Psoas muscle (tissue), 8 donors: ENCODE measurements around the gene ERCC3. TPM values are rescaled to one million over a fixed set of nuclear protein-coding genes. Genes with fewer than 3 reads are reported as not detected.

Experiments
- ATAC-seq, 4 donors: fragments of 200-7000 bp; cut with Tn5 transposase; one replicate each; pipeline ENCODE4 v1.9.1; 2020; ENCODE audit warnings: moderate library complexity in 3 of 4, mild to moderate bottlenecking in 2 of 4
- DNase-seq, 2 donors: peaks; one replicate each; pipeline ENCODE4 v3.0.0-alpha.2; 2020
- H3K27ac ChIP-seq: fragments of 200-600 bp; one replicate; pipeline ENCODE4 v1.8.0; 2022
- H3K27me3 ChIP-seq, 3 donors: fragments of 200-600 bp in 1 of 3; one replicate each; pipeline versions ENCODE4 v1.6.1 to v1.8.0; 2013 to 2022; ENCODE audit warnings: low read length in 2 of 3, mild to moderate bottlenecking in 2 of 3, moderate library complexity in 1 of 3; ENCODE audit not compliant: insufficient read depth in 3 of 3
- H3K36me3 ChIP-seq, 2 donors: fragments of 200-600 bp in 1 of 2; one replicate each; pipeline versions ENCODE4 v1.6.1 to v1.8.0; 2013 to 2022; ENCODE audit warnings: low read depth in 1 of 2, mild to moderate bottlenecking in 1 of 2, moderate library complexity in 1 of 2; ENCODE audit not compliant: insufficient read depth in 1 of 2
- H3K4me1 ChIP-seq: fragments of 200-600 bp; one replicate; pipeline ENCODE4 v1.8.0; 2022
- H3K4me3 ChIP-seq: fragments of 200-600 bp; one replicate; pipeline ENCODE4 v1.8.0; 2022; ENCODE audit warnings: mild to moderate bottlenecking
- H3K9me3 ChIP-seq: fragments of 200-600 bp; one replicate; pipeline ENCODE4 v1.8.0; 2022
- WGBS, 3 donors: extraction: QIAGEN DNeasy Blood & Tissue Kit; methylation state at CpG; one replicate each; pipeline versions ENCODE4 v1.1.6 to v1.1.7; 2013; 5-methylcytosine and 5-hydroxymethylcytosine counted together
- intact Hi-C, 2 donors: fragments of 100-400 bp; cut with DNase I; formaldehyde crosslinking; loops; one replicate each; pipeline versions ENCODE4 v1.11.0 to v1.14.2; 2022
- polyA plus RNA-seq, 3 donors: library from polyadenylated mRNA; stranded (reverse); fragments of 200-250 nt; gene quantifications; one replicate each; pipeline ENCODE4 v1.2.3, GENCODE V29; 2013
- total RNA-seq, 4 donors: library from RNA; stranded (reverse); fragmentation: NEBNext Ultra II Directional in 2 of 4; extraction: Animal tissue kit (Norgen Biotek cat#: 25700) in 2 of 4; gene quantifications; one replicate each; pipeline versions ENCODE4 v1.2.1 to v1.2.4, GENCODE V29; 2021 to 2023
- TF ChIP-seq, protein P1 (sequence below): fragments of 200-600 bp; IDR thresholded peaks from one replicate; pipeline ENCODE4 v1.8.0; 2022; ENCODE audit warnings: antibody characterized with exemption
- donor health status: healthy with polysubstance abuse.
- donor health status: DM: no; HTN: no; CAD: no; lungs with moderate emphysema.
- donor health status: Bipolar disorder and iron deficiency.
- donor health status: healthy.
- donor health status: DM: yes; HTN: yes; CAD: no.
- donor health status: DM: no; HTN: no; CAD: no.
- donor health status: DM: no; HTN: no; CAD: no.
- donor health status: DM: yes; HTN: yes; CAD: no.

Gene ERCC3
- total and polyA plus RNA-seq, 7 donors = 22.2 to 54.9 (median 28.2) TPM

DNA sequence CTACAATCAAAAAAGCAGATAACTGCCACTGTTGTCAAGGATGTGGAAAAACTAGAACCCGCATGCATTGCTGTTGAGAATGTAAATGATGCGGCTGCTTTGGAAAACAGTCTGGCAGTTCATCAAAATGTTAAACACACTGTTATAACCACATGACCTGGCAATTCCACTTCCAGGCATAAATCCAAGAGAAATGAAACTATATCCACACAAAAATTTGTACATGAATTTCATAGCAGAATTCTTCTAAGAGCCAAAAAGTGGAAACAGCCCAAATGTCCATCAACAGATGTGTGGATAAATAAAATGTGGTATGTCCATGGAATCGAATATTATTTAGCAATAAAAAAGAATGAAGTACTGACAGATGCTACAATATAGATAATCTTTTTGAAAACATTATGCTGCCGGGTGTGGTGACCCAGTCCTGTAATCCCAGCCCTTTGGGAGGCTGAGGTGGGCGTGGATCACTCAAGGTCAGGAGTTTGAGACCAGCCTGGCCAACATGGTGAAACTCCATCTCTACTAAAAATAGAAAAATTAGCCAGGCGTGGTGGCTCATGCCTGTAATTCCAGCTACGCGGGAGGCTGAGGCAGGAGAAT is 32.0 kb downstream of the ERCC3 start:
- intact Hi-C loops = no loop called here
- ATAC-seq (no peak), DNase-seq (no peak)
- Histone ChIP-seq H3K4me3 (no peak overlapping the region), H3K36me3 (peaks cover 5 to 68% of the 10 kb centered on the region in 2 donors), H3K9me3 (no peaks in the 10 kb centered on the region), H3K4me1 (no peaks in the 10 kb centered on the region), H3K27ac (no peak overlapping the region), H3K27me3 (no peaks in the 10 kb centered on the region)
- 52 to 77% (median 60%) methylated on average over 8 of the region's 8 CpGs for WGBS, 3 donors
- TF ChIP-seq, protein P1, sequence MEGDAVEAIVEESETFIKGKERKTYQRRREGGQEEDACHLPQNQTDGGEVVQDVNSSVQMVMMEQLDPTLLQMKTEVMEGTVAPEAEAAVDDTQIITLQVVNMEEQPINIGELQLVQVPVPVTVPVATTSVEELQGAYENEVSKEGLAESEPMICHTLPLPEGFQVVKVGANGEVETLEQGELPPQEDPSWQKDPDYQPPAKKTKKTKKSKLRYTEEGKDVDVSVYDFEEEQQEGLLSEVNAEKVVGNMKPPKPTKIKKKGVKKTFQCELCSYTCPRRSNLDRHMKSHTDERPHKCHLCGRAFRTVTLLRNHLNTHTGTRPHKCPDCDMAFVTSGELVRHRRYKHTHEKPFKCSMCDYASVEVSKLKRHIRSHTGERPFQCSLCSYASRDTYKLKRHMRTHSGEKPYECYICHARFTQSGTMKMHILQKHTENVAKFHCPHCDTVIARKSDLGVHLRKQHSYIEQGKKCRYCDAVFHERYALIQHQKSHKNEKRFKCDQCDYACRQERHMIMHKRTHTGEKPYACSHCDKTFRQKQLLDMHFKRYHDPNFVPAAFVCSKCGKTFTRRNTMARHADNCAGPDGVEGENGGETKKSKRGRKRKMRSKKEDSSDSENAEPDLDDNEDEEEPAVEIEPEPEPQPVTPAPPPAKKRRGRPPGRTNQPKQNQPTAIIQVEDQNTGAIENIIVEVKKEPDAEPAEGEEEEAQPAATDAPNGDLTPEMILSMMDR = no peak

DNA sequence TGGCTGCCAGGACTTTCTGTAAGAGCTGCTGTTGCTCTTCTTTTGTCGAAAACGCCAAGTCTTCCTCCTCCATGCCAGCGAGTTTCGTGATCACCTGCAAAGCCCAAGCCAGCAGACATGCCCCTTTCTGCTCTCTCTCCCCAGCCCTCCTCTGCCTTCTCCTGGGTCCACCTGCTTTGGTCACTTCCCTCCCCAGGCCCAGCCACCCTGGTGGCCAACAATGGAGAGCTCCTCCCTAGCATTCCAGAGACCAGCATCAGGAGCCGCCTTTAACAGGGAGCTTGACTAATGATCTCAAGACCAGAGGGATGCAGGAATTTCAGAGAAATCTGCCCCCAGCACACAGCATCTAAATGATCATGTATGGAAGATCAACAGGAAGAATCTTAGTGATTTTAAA is 34.6 kb downstream of the ERCC3 start:
- WGBS, 3 donors = 89 to 98% (median 97%) methylated on average over 5 of the region's 5 CpGs
- H3K36me3 ChIP-seq = peaks cover 5 to 70% of the 10 kb centered on the region in 2 donors
- H3K27me3 ChIP-seq = no peaks in the 10 kb centered on the region
- DNase-seq (no peak), ATAC-seq (no peak)
- H3K4me1 ChIP-seq = no peaks in the 10 kb centered on the region
- no peak overlapping the region for H3K4me3 ChIP-seq
- TF ChIP-seq, protein P1 = no peak
- no peaks in the 10 kb centered on the region for H3K9me3 ChIP-seq
- intact Hi-C loops = no loop called here
- H3K27ac ChIP-seq = no peak overlapping the region

DNA sequence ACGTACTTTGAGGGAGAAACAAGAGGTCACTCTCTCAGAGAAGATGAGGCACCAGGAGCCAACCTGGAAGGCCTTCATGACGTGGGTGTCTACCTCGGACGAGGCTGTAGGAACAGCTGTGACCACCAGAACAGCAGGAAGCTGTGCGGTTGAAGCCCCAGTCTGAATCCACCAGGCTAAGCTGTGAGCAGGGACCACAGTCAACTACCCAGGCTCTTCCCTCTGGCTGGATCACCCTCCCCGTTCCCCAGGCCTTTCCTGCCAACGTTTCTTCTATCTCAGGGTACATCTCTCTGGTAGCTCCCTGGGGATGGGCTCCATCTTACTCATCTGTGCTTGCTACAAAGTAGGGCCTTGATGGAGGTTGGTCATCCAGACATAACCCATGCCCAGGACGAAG is 37.1 kb downstream of the ERCC3 start:
- ATAC-seq (no peak), DNase-seq (no peak)
- peaks cover 5 to 61% of the 10 kb centered on the region in 2 donors for H3K36me3 ChIP-seq
- H3K9me3 ChIP-seq = no peaks in the 10 kb centered on the region
- no peak overlapping the region for H3K27ac ChIP-seq
- 66 to 72% (median 66%) methylated on average over 8 of the region's 8 CpGs for WGBS, 3 donors
- intact Hi-C loops = no loop called here
- H3K4me3 ChIP-seq = no peak overlapping the region
- no peaks in the 10 kb centered on the region for H3K27me3 ChIP-seq
- TF ChIP-seq, protein P1 = no peak
- no peaks in the 10 kb centered on the region for H3K4me1 ChIP-seq

DNA sequence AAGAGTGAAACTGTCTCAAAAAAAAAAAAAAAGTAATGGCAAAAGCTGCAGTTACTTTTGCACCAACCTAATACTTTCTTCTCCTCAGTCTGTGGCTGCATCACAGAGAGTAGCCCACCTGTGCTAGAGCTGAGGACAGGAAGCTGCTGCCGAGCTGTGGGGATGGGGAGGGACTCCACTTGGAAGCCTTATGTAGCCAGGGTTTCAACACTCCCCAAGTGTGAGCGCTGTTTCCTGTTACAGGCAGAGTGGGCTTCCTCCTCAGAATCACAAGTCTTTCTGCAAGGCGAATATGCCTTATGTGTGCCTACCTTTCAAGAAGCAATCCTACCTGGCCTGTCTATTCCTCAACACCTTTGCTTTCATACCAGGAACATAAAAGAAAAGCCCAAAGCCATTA is 37.6 kb downstream of the ERCC3 start:
- no peaks in the 10 kb centered on the region for H3K4me1 ChIP-seq
- no peak overlapping the region for H3K27ac ChIP-seq
- H3K4me3 ChIP-seq = no peak overlapping the region
- no peaks in the 10 kb centered on the region for H3K9me3 ChIP-seq
- WGBS, 3 donors = 91 to 95% (median 94%) methylated on average over 3 of the region's 3 CpGs
- H3K36me3 ChIP-seq = peaks cover 5 to 56% of the 10 kb centered on the region in 2 donors
- H3K27me3 ChIP-seq = no peaks in the 10 kb centered on the region
- DNase-seq = no peak
- intact Hi-C loops = no loop called here
- TF ChIP-seq, protein P1 = no peak
- no peak for ATAC-seq

DNA sequence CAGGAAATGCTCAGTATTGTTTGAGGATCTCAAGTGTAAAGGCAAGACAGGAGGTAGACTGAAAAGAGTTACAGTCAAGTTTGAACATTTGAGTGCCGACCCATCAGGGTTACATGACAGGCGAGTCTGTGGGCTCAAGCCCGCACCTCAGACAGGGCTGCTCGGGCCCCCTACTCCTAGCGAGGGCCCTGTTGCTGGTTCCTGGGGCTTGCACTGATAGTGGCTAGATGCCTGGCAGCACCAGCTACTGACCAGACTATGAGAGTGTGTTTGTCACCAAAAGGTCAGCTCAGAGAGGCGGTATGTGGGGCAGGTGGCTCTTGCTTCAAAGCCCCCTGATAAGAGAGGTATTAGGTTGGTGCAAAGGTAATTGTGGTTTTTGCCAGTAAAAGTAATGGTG is 38.2 kb downstream of the ERCC3 start:
- ATAC-seq = no peak
- TF ChIP-seq, protein P1 = no peak
- Histone ChIP-seq H3K36me3 (peaks cover under 1 to 50% of the 10 kb centered on the region in 2 donors), H3K4me3 (no peak overlapping the region), H3K4me1 (no peaks in the 10 kb centered on the region), H3K27ac (no peak overlapping the region), H3K27me3 (no peaks in the 10 kb centered on the region), H3K9me3 (no peaks in the 10 kb centered on the region)
- DNase-seq = no peak
- 94 to 96% (median 95%) methylated on average over 6 of the region's 6 CpGs for WGBS, 3 donors
- intact Hi-C loops = no loop called here
